Renal cortex interstitium (tissue), 11 donors: ENCODE results near the gene PIWIL1. TPM values are rescaled to one million over a fixed set of nuclear protein-coding genes. Genes with fewer than 3 reads are reported as not detected.
A peak's percentile ranks its signal among the peaks of the same experiment; 100 is the strongest.

Experiments
- DNase-seq, 11 donors: peaks; one replicate each; pipeline ENCODE4 v3.0.0-alpha.2; 2013; ENCODE audit warnings: low read depth in 9 of 11, low spot score in 4 of 11; ENCODE audit errors: extremely low read depth in 1 of 11
- polyA plus RNA-seq, 3 donors: library from polyadenylated mRNA; unstranded; fragments of 120-200 nt; gene quantifications; one replicate each; pipeline ENCODE4 v1.2.1, GENCODE V29; 2013; ENCODE audit not compliant: insufficient read length in 3 of 3

The PIWIL1 gene
- polyA plus RNA-seq, 3 donors: 0.43 to 0.59 (median 0.54) TPM

DNA sequence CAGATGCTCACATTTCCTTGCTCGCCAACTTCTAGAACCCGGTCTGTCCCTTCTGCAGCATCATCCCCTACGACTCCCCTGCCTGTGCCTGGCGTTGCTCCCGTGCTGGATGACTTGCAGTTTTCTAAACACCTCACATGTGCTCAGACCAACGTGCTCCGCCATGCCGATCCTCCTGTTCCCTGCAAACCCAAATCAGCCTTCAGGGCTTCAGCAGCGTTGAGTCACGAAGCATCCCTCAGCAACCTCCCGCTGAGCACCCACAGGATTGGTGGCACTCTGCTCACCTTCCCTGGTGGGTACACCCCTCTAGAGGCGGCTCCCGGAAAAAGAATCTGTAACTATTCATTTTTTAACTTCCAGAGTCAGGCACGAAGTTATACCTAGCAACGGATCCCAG lies 2.8 kb upstream of the PIWIL1 start:
- DNase-seq: no peak

DNA sequence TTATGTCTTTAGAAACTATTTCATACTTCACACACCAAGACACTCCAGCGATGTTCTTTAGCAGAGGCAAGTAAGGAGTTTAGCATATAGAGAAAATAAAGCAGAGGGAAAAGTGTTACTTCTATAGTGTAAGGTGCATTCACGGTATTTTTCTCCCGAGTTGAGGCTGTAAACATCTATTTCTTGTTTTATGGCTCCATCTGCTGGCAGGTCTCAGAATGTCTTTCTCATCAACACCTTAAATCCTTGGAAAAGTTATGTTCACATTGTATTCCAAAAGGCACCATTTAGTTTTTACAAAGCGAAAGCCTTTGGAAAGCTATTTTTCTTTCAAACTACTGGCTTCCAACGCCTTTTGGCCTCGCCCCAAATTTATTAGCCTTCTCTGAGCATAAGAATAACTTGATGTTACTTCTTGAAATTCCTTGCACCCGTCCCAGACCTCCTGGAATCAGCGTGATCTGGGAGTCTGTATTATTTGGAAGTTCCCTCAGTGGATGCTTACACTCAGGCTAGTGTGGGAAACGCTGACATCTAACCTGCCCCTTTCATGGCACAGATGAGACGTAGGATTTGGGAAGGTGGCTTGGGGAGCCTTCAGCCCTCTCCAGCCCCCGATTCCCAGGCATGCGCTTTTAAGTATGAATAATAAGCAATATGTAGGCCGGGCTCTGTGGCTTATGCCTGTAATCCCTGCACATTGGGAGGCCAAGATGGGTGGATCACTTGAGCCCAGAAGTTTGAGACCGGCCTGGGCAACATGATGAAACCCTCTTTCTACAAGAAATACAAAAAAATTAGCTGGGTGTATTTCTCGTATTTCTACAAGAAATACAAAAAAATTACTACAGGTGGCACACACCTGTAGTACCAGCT lies 1.9 kb upstream of the PIWIL1 start:
- peak; percentile 36 to 74 (median 55) for DNase-seq

DNA sequence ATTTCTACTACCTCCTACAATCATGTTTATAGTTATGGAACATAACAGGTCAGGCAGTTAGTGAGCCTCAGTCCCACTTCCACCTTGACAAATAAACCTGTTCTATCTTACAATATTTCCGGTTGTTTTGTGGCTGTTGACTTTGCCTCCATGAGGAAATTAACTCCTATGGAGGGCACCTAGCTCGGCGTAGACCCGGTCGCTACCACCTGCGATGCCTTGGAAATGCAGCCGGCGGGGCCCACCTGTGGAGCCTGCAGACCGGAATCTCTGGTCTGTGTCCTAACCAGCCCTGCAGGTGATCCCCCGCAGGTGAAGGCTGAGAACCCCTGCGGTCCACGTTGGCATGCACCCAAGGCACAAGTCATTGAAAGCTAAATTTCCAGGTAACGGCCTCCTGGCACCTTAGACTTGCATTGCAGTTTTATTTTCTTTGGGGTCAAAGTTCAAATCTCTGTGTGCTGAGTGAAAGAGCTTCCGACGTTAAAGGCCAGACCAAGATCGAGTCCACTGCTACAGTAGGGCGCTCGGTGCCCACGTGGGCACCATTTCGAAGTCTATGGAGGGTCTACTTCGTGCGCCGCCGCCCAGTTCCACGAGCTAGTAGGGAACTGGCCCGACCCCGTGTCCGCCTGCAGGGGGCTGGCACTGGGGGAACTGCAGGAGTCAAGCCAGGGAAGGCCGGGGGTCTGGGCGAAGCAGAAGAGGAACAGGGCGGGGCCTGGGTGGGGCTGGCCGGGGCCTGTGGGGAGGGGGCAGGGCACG lies 782 bp upstream of the PIWIL1 start:
- DNase-seq: no peak

DNA sequence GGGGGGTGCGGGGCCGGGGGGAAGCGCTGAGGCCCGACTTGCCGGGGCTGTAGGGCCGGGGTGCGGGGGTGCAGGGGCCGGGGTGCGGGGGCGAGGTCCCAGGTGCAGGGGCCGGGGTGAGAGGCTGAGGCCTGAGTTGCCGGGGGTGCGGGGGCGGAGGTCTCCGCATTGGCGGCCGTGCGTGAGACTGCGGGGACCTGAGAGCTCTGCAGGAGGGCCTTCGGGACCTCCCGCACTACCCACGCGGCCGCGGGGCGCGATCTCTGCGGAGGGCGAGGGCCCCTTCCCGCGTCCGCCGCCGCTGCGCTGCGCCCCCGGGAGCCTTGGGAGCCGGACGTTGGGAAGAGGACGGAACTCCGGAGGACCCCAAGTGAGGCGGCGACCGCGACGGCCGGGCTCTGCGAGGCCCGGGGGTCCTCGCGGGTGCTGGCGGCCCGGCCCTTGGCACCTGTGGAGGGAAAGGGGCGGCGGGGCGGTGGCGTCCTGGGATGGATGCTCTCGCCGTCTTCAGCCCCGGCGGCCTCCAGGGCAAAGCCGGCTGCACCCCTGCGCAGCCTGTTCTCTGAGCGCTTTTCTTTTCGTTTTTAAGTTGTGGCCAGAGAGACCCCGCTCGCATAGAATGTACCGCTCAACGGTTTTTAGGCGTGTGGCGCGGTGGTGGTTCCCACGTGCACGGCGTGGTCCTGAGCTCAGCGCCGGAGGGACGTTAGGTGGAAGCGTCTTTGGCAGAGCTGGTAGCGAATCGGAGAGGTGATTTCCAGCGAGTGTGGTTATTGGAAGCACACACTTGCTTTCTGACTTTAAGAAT lies 1.3 kb downstream of the PIWIL1 start:
- DNase-seq: no peak

DNA sequence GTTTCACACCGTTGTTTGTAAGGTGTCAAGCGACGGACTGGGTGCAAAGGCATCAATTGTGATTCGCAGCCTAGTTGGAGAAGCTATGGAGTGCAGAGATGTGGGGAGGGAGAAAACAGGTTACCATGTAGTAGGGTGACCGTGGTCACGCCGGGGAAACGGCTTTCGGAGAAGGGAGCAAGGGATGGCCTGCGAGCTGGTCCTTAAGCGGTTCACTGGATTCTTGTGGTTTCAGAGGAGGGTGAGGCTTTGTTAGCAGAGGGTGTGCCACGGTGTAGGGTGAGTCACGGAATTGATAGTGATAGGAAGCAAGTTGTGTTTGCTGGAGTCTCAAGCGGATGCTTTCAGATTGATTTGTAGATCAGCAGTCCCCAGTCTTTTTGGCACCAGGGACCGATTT lies 2.3 kb downstream of the PIWIL1 start:
- DNase-seq: no peak

DNA sequence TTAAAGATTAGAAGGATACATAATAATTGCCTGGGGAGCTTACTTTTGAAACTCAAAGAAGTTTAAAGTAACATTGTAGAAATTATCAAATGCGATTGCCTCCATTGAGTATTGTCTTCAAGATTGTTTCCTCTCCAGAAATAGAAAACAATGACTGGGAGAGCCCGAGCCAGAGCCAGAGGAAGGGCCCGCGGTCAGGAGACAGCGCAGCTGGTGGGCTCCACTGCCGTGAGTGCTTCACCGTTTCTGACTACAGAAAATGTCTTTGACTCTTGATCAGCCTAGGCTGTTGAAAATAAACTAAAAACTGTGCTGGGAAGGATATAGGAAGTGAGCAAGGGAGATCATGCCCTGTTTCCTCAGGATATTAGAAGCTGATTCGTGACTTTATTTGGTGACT lies 4.8 kb downstream of the PIWIL1 start:
- no peak for DNase-seq

DNA sequence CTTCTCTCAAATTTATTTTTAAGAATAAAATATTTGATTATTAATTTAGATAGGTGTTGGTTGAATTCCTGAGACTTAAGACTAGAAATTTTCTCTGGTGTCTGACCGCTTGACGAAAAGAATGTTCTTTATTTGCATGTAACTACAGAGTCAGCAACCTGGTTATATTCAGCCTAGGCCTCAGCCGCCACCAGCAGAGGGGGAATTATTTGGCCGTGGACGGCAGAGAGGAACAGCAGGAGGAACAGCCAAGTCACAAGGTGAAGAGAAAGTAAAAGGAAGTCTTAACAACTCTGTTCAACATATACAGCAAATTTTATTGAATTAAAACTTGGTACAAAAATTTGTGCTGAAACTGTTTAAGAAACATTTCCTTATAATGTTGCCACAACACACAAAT lies 5.2 kb downstream of the PIWIL1 start:
- no peak for DNase-seq

DNA sequence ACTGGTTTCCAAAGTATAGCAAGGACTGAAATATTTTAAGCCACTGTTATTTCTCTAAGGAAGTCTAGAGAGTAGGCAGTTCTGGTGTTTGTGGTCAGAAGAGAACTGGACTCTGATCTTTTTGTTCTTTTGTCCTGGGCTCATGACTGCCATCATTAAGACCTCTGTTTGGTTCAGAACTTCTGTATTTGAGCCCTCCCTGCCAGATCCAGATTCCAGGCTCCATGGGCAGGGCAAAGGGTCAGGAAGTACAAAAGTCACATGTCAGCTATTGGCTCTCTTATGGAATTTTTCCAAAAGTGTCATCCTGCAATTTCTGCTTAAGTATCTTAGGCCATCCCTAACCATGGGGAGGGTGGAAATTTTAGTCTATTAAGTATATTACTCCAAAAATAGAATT lies 6.8 kb downstream of the PIWIL1 start:
- DNase-seq: no peak

DNA sequence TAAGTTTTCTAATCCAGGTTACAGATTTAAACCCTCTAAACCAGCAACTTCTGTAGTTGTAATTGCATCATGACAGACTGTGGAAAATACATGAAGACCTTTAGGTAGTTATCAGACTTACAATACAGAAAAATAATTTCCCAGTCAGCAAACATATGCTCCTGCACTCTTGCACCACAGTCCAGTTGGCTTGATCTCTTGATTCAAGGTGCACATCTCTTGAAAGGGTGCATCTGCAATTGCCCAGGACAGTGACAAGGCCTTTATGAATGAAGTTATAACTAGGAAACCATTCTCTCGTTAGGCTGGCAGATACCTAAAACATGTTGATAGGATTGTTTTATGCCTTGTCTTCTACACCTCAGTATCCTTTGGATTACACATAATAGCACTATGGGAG lies 7.6 kb downstream of the PIWIL1 start:
- DNase-seq: no peak

DNA sequence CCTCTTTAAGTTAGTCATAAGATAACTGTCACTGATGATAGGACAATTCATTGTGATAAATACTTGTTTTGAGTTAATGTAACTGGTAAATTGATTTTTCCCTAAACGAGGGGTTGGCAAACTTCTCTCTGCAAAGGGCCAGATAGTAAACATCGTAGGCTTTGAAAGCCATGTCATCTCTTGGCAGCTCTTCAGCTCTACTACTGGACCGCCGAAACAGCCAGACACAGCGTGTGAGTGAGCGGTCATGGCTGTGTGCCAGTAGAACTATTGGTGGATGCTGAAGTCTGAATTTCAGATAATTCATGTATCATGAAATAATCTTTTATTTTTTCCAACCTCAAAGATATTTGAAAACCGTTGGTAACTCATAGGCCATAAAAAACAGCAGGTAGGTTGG lies 9.9 kb downstream of the PIWIL1 start:
- DNase-seq: no peak

DNA sequence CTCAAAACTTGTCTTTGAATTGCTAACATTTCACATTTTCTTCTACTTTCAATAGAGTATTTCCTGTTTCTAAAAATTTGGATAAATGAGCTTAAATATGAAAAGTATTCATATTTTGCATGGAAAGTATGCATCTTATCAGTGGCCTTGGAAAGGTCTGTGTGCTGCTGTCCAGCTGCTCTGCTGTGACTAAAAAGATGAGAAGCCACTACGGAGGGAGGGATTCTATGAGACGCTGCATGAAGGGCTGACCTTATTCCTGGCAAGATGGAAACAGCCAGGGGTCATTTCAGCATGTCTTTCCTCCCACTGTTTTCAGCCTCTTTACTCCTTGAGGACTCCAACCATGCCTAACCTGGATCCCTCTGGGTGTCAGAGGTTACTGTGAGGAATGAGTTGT lies 13.0 kb downstream of the PIWIL1 start:
- DNase-seq: no peak

DNA sequence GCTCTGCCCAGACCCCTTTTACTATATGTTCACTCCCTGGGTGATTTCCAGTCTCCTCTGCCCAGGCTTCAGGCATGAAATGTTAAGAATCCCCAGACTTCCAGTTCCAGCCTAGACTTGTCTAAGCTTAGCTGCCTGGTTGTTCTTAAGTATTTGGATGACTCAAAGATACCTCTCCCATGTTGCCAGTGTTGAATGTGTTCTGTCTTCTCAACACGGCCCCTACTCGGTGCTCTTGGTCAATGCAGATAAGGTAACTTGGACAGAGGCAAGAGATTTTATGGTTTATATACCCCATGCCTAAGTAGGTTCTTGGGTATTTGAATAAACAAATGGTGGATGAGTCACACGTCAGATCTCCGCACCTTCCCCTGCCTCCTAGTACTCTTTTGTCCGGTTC lies 13.6 kb downstream of the PIWIL1 start:
- DNase-seq: no peak

DNA sequence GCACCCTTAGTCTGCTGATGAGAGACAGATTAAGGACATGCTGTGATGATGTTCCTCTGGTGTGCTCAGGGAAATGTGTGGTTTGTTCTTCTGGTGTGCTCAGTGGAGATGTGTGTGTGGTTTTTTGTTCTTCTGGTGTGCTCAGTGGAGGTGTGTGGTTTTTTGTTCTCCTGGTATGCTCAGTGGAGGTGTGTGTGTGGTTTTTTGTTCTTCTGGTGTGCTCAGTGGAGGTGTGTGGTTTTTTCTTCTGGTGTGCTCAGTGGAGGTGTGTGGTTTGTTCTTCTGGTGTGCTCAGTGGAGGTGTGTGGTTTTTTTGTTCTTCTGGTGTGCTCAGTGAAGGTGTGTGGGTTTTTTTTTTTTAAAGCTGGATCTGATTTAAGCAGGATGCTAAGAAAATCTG lies 15.4 kb downstream of the PIWIL1 start:
- DNase-seq: no peak

DNA sequence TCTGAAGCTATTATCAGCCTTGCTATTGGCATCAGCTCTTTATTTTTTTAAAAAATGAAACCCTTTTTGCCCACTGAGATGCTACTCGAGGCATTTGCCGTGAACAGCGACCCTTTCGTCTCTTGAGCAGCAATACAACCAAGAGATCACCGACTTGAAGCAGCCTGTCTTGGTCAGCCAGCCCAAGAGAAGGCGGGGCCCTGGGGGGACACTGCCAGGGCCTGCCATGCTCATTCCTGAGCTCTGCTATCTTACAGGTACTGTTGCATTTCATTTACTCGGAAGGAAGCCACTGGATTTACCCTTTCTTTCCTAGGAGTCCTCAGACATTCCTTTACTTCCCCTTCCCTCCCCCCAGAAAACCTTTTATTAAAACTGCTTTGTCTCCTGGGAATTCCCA lies 16.7 kb downstream of the PIWIL1 start:
- DNase-seq: no peak

DNA sequence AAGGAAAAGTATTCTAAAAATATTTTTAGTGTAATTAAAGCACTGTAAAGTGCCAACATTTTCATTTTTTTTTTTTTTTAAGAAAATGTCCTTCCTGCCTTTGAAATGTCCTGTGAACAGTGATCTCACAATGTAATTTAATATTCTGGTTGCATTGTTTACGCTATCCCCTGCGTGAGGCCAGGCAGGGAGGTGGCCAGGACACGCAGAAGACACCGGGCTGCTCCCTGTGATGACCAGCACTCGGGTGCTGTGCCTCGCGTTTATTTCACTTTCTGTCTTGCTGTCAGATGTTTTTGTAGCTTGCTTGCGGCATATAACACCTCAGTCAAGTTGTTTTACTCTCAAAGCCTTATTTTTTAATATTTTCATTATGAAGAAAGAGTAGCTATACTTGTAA lies 18.5 kb downstream of the PIWIL1 start:
- DNase-seq: no peak

DNA sequence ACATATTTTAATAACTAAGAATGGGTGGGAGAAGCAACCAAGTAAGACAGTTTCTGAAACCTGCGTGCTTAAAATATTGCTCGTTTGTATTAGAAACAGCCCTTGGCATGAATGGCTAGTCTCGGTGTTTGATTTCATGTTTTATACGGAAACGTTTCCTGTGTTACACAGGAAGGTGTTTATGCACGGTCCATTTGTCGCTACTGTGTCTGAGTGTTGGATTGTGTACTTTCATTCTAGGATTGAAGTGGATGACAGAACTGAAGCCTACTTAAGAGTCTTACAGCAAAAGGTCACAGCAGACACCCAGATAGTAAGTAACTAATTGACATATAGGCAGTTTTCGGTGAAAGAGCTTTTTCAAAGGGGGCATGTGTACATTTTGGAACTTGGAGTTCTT lies 19.6 kb downstream of the PIWIL1 start:
- DNase-seq: no peak

DNA sequence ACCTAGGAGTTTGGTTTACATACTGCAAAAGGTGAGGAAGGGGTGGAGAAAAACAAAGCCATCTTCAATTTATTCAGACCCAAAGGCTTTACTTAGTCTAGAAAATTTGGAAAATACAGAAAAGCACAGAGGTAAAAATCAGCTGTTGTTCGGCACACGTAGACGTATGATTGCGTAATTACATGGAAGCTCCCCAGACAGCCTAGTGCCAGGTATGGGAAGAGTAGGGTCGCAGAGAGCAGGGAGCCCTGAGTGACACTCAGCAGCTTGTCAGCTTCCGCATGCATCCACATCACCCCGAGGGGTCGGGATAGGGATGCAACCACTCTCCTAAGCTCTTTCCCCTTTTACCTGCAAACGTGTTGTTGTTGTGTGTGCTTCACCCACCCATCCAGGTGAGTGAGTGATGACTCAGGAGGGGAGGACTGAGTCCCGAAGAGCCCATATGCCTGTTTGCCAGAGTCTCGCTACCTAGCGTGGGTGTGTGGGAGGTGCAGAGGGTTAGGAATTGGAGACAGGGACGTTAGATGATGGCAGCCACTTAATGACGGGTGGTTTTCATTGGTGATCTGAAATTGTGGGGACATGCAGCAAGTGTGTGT lies 20.1 kb downstream of the PIWIL1 start:
- no peak for DNase-seq

DNA sequence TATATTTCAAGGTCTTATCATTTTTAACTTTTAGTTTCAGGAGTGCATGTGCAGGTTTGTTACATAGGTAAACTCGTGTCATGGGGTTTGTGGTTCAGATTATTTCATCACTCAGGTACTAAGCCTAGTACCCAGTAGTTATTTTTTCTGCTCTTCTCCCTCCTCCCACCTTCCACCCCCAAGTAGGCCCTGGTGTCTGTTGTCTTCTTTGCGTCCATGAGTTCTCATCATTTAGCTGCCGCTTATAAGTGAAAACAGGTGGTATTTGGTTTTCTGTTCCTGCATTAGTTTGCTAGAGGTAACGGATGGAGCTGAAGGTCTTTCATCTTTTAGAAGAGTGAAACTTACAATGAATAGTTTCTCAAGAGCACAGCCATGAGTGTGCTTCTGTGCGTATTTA lies 24.4 kb downstream of the PIWIL1 start:
- DNase-seq: no peak

DNA sequence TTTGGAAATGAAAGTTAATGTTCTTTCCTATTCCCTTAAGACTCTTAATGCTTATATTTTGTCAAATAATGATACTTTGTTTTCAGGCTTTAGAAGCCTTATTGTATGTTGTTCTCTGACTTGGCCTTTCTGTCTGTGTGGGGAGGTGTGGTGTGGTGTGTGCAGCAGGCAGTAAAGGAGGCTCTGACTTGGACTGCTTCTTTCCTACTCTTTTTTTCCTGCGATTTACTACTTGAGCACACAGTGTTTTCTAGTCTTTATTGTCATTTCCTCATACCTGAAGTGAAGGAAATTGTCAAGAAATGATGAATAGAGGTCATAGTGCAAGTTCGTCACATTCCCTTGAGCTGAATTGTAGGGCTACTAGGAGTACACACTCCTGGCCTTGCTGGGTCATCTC lies 26.9 kb downstream of the PIWIL1 start:
- DNase-seq: no peak
